GM23248 (cell line): ENCODE data around the gene CYP11A1.

Experiments used
- EZH2 ChIP-seq: fragments of 200-600 bp; sonication (generic); IDR thresholded peaks from 2 replicates; pipeline ENCODE4 v1.6.1; 2018; ENCODE audit warnings: antibody characterized with exemption, mild to moderate bottlenecking; ENCODE audit not compliant: insufficient read depth, poor library complexity, severe bottlenecking
- EZH2phosphoT487 ChIP-seq: fragments of 200-600 bp; sonication (generic); IDR thresholded peaks from 2 replicates; pipeline ENCODE4 v1.6.1; 2018; ENCODE audit warnings: antibody characterized with exemption, moderate library complexity, mild to moderate bottlenecking, low read depth; ENCODE audit not compliant: insufficient read depth

- TF ChIP-seq EZH2: no peak
- TF ChIP-seq EZH2phosphoT487: no peak
Measured at GRCh38 chr15:74297887-74298286, 69.6 kb downstream of the CYP11A1 start.
